H1 (cell line): ENCODE results near the gene CNOT1.

Source experiments
- EP300 ChIP-seq, 2 experiments: IDR thresholded peaks; 1 replicate in 1 of 2; 2 replicates in 1 of 2; pipeline ENCODE4 v1.6.1; 2011 to 2012; ENCODE audit warnings: low read depth in 2 of 2, low read length in 2 of 2, mild to moderate bottlenecking in 2 of 2, borderline replicate concordance in 1 of 2, inconsistent platforms in 1 of 2, moderate library complexity in 1 of 2
- POLR2A ChIP-seq, 2 experiments: IDR thresholded peaks; 1 replicate in 1 of 2; 2 replicates in 1 of 2; pipeline ENCODE4 v1.6.1; 2011; ENCODE audit warnings: low read depth in 2 of 2, low read length in 2 of 2, mild to moderate bottlenecking in 2 of 2; ENCODE audit errors: control extremely low read depth in 1 of 2
- POLR2AphosphoS5 ChIP-seq: IDR thresholded peaks from 2 replicates; pipeline ENCODE4 v1.6.1; 2011; ENCODE audit warnings: low read depth, low read length
- RAD21 ChIP-seq, 2 experiments: IDR thresholded peaks in 1 of 2; conservative IDR thresholded peaks in 1 of 2; 2 replicates each; pipeline ENCODE4 v1.6.1; 2011; ENCODE audit warnings: low read depth in 2 of 2, low read length in 2 of 2, improper control_type of control experiment in 1 of 2, inconsistent platforms in 1 of 2, mild to moderate bottlenecking in 1 of 2, moderate library complexity in 1 of 2
- TAF1 ChIP-seq: IDR thresholded peaks from 2 replicates; pipeline ENCODE4 v1.6.1; 2011; ENCODE audit warnings: mild to moderate bottlenecking, low read depth, low read length

DNA sequence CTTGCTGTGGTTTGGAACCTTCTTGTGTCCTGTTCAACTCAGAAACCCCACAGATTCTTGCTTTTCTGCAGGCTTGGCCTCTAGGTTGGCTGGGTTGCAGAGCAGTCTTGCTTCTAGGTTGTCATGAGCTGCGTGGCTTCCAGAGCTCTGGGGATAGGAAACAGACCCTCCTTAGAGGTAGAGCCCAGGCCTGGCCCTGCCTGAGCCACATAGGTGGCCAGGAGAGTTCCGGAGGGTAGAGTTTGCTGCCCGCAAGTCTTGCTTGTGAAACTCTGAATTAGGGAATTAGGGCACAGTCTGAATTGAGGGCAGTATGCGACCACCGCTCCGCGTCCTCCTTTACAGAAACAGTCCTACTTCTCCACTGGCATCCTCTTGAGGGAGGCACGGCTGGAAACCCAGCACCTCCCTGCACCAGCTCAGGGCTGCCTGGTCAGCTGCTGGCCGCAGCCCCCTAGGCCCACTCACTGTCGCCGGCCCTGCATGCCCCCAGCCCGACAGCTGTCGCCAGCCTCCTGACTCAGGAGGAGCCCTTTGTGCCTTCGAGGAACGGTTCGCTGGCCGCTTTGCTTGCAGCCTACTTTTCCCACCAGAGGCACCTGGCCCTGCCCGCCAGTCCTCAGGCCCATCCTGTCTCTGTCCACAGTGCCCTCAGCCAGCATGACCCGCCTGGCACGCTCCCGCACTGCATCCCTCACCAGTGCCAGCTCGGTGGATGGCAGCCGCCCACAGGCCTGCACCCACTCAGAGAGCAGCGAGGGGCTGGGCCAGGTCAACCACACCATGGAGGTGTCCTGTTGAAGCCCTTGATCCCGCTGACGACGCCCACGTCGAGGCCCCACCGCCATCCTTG lies 118.6 kb downstream of the CNOT1 start:
- TF ChIP-seq RAD21 (IDR thresholded peaks at IDR 0.05 in 1 of 2, conservative IDR thresholded peaks at IDR 0.05 in 1 of 2; ENCODE audit: low read depth in 2 of 2, low read length in 2 of 2) (no peak), POLR2A (IDR thresholded peaks at IDR 0.05; ENCODE audit: control extremely low read depth in 1 of 2, low read depth in 2 of 2, low read length in 2 of 2) (no peak), POLR2AphosphoS5 (no peak), EP300 (IDR thresholded peaks at IDR 0.05; ENCODE audit: borderline replicate concordance in 1 of 2, low read depth in 2 of 2, low read length in 2 of 2) (no peak), TAF1 (no peak)
